Stimulated activated CD4-positive, alpha-beta T cell treated with anti-CD3 and anti-CD28 coated beads, TNF-alpha, amount 100 ng/mL, for 24 hours (primary cell): ENCODE measurements around the gene SLFN13.
A peak's percentile ranks its signal among the peaks of the same experiment; 100 is the strongest.
"Not testable (repeated sequence)": the region's sequence is repeated elsewhere in the genome, so short reads cannot be mapped to it uniquely, and the experiment has no call there.

Source experiments
- DNase-seq, 3 experiments: peaks; one replicate each; pipeline ENCODE4 v3.0.0-alpha.2; 2020; ENCODE audit warnings: low read depth in 3 of 3

SLFN13 gene

DNA sequence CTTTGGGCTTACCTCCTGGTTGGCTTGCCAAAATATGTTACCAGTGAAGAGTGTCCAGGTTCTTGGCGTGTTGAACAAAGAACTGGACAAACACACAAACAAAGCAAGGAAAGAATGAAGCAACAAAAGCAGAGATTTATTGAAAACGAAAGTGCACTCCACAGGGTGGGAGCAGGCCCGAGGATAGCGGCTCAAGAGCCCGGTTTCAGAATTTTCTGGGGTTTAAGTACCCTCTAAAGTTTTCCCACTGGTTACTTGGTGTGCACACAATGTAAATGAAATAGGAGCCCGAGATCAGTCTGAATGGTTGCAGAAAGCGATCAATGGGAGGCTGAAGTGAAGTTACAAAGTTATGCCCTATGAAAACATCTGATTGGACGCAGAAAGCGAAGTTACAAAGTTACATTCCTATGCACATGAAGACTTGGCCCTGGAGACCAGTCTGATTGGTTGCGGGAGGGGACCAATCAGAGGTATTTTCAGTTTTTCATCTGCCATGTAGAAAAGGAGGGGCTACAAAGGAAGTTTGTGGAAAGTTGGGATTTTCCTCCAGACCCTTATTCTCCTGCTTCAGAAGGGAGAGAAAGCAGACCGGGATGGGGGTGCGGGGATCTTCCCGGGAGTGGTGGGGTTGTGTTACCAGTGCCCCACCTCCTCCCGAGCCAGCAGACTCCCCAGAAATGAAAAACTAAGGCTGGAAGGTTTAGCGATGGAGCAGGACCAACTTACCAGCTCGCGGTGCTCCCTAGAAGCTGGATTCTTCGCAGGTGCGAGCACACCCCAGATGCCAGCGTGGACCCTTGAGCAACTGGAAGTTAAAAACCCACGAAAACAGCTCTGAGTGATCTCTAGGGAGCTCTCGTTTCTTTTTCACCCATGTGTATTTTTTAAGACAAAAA lies 16.1 kb downstream of the SLFN13 start, which contains the start of gene SLFN12:
Gene SLFN12 (minus strand): TSS at position 325 of the 899 bp plus-strand sequence. CDS start 9,472 bp downstream, outside the sequence.
- DNase-seq = peak in 2 of 3 experiments; percentile 12 to 21

- DNase-seq = no peak
These were observed 18.9 kb downstream of the SLFN13 start for GRCh38 chr17:35429702-35430101.

DNA sequence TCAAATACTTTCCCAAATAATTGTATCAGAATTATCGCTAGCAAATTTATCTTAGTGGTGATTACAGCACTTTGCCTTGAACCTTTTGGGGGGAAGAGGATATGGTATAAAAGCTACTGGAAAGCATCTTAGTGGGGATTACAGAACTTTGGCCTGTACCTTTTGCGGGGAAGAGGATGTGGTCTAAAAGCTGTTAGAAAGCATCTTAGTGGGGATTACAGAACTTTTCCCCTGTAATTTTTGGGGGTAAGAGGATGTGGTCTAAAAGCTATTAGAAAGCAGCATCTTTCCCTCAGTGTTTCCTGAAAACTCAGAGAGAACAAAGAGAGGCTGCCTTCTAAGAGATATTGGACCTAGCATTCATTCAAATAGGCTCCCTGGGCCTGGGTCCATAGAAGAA lies 20.3 kb downstream of the SLFN13 start:
- no peak for DNase-seq

DNA sequence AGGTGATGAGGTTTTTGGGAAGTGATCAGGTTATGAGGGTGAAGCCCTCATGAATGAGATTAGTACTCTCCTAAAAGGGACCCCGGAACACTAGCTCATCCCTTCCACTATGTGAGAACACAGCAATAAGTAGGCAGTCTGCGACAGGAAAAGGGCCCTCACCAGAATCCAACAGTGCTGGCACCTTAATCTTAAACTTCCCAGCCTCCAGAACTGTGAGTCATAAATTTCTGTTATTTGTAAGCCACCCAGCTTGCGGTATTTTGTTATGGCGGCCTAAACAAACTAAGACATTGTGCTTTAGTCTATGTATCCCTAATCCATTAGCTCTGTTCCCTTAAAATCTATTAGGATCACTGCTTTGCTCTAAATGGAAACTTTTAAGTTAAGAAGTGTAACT lies 24.8 kb downstream of the SLFN13 start:
- no peak for DNase-seq

DNA sequence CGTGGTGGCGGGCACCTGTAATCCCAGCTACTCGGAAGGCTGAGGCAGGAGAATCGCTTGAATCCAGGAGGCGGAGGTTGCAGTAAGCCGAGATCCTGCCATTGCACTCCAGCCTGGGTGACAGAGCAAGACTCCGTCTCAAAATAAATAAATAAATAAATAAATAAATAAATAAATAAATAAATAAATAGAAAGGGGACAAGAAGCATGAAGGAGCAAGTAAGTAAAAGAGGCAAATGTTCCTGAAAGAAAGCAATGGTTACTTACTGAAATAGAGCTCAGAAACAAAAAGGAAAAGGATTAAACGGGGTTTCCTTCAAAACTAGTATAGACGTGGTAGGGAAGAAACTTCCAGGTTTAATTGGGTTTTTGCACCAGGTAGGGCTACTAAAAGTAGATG lies 27.5 kb downstream of the SLFN13 start:
- DNase-seq = not testable (repeated sequence)

- DNase-seq = no peak
These were observed 31.9 kb downstream of the SLFN13 start for GRCh38 chr17:35416659-35417058.

- not testable (repeated sequence) for DNase-seq
These were observed 33.9 kb downstream of the SLFN13 start for GRCh38 chr17:35414707-35415106.

DNA sequence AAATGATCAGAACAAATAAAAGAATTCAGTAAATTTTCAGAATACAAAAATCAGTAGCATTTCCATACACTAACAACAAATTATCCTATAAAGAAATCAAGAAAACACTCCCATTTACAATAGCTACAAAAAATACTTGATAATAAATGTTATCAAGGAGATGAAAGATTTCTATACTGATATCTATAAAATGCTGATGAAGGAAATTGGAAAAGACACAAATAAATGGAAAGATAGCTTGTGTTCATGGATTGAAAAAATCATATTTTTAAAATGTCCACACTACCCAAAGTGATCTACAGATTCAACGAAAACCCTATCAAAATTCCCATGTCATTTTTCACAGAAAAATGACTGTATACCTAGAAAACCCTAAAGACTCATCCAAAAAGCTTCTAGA lies 34.3 kb downstream of the SLFN13 start:
- no peak for DNase-seq

GRCh38 chr17:35407531-35407930 lies 41.0 kb downstream of the SLFN13 start:
- no peak for DNase-seq

GRCh38 chr17:35406568-35406967 lies 42.0 kb downstream of the SLFN13 start:
- no peak for DNase-seq

GRCh38 chr17:35404360-35404759 lies 44.2 kb downstream of the SLFN13 start:
- no peak for DNase-seq

- DNase-seq = not testable (repeated sequence)
These were observed 54.8 kb downstream of the SLFN13 start for GRCh38 chr17:35393783-35394182.

- DNase-seq = no peak
These were observed 57.9 kb downstream of the SLFN13 start for GRCh38 chr17:35390663-35391062.

DNA sequence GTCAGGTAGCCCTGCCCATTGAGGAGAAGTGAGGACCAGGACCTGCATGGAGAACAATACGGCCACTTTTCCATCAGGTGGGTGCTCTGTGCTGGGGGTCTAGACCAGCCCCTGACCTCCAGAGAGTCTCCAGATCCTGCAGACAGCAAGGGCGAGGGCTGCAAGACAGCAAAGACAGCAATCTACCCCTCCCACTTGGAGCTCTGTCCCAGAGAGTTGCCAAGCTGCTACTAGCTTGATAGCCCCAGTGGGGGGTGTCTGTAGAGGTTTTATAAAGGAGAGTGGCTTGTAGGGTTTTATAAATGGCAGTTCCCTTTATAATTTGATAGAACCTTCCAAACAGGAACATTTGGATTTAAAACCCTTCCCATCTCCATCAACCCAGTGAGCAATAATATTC lies 58.4 kb downstream of the SLFN13 start:
- DNase-seq = no peak

DNA sequence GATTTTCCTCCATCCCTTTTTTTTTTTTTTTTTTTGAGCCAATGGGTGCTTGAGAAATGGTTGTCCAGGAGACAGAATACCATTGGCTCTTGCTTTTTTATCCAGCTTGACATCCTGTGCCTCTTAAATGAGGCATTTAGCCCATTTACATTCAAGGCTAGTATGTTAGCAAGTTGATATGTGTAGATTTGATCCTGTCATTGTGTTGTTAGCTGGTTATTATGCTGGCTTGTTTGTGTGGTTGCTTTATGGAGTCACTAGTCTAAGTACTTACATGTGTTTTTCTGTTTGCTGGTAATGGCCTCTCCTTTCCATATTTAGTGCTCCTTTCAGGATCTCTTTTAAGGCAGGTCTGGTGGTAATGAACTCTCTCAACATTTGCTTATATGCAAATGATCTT lies 61.1 kb downstream of the SLFN13 start:
- no peak for DNase-seq
